BJ (cell line): ENCODE data around the gene BCDIN3D. TPM values are rescaled to one million over a fixed set of nuclear protein-coding genes. Genes with fewer than 3 reads are reported as not detected.

Experiments used
- CTCF ChIA-PET: fragments of 350-600 bp; formaldehyde crosslinking; extraction: SDS; loops from one replicate; lab custom pipeline; 2021; ENCODE audit warnings: antibody characterized with exemption, inconsistent platforms; lab: Yijun Ruan, JAX
- POLR2A ChIA-PET: fragments of 300-600 bp; sonication (Branson Sonifier 250); formaldehyde crosslinking; extraction: SDS; loops from one replicate; lab custom pipeline; 2021; ENCODE audit warnings: antibody characterized with exemption; lab: Charles Lee
- DNase-seq: peaks from one replicate; pipeline ENCODE4 v3.0.0-alpha.2; 2011; ENCODE audit warnings: low read depth
- H3K27me3 ChIP-seq: 2 replicates; pipeline ENCODE4 v1.6.0; 2011; ENCODE audit warnings: low read length; ENCODE audit not compliant: control insufficient read depth, insufficient read depth
- H3K36me3 ChIP-seq: 2 replicates; pipeline ENCODE4 v1.5.1; 2011; ENCODE audit warnings: low read length; ENCODE audit not compliant: control insufficient read depth, insufficient read depth
- H3K4me3 ChIP-seq: 2 replicates; pipeline ENCODE4 v1.5.1; 2011; ENCODE audit warnings: low read depth, mild to moderate bottlenecking, control low read depth, low read length
- polyA plus RNA-seq: library from polyadenylated mRNA; depleted of rRNA; stranded (reverse); fragments of >200 nt; gene quantifications from 2 replicates; pipeline ENCODE4 v1.2.3, GENCODE V29; 2011
- TF ChIP-seq, protein P1 (sequence below): IDR thresholded peaks from 2 replicates; pipeline ENCODE4 v1.5.1; 2011; ENCODE audit warnings: low read depth, mild to moderate bottlenecking, control low read depth, inconsistent platforms, low read length, moderate library complexity; ENCODE audit not compliant: insufficient read depth

Gene BCDIN3D
- polyA plus RNA-seq, 1 experiment = 2.6 TPM

DNA sequence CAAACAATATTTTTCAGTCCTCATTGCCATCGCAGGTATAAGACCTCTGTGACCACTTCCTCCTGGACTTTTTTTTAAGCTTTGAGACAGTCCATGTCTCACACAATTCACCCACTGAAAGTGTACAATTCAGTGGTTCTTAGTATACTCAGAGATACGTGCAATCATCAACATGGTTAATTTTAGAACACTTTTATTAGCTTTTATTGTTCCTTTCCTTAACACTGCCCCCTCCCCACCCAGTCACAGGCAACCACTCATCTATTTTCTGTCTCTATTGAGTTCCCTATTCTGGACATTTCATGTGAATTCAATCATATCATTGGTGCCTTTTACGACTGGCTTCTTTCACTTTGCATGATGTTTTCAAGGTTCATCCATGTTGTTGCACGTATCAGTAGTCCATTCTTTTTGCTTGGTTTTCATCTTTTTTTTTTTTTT lies 30.9 kb downstream of the BCDIN3D start:
- POLR2A ChIA-PET = no interaction called here
- Histone ChIP-seq H3K36me3 (peaks cover 5% of the 10 kb centered on the region), H3K27me3 (no peaks in the 10 kb centered on the region), H3K4me3 (no peak overlapping the region)
- TF ChIP-seq, protein P1, sequence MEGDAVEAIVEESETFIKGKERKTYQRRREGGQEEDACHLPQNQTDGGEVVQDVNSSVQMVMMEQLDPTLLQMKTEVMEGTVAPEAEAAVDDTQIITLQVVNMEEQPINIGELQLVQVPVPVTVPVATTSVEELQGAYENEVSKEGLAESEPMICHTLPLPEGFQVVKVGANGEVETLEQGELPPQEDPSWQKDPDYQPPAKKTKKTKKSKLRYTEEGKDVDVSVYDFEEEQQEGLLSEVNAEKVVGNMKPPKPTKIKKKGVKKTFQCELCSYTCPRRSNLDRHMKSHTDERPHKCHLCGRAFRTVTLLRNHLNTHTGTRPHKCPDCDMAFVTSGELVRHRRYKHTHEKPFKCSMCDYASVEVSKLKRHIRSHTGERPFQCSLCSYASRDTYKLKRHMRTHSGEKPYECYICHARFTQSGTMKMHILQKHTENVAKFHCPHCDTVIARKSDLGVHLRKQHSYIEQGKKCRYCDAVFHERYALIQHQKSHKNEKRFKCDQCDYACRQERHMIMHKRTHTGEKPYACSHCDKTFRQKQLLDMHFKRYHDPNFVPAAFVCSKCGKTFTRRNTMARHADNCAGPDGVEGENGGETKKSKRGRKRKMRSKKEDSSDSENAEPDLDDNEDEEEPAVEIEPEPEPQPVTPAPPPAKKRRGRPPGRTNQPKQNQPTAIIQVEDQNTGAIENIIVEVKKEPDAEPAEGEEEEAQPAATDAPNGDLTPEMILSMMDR = no peak
- DNase-seq = no peak
- CTCF ChIA-PET = interaction anchor here (0.7 to 2.3 kb wide), 2 partner anchors 16 to 34 kb away, joined by 3 to 8 read pairs; no protein-coding TSS in a partner anchor

DNA sequence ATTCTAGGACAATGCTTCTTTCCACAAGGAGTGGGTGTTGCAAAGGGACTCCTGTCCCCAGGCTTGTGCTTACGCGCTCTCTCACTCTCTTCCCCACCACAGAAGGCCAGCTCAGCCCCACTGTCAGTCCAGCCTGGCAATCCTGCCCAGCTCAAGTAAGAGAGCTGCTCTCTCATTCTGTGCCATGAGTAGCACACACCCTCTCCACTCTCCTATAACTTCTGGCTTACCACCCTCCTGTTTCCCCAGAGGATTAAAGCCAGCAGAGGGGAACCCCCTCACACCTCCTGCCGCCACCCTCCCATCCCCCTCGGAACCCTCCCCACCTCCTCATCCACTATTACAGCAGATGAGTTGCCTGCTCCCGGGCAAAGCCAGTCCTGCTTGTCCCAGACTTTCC lies 31.8 kb downstream of the BCDIN3D start:
- Histone ChIP-seq H3K4me3 (no peak overlapping the region), H3K27me3 (no peaks in the 10 kb centered on the region), H3K36me3 (peaks cover 5% of the 10 kb centered on the region)
- ChIA-PET POLR2A (no interaction called here), CTCF (interaction anchor here (0.6 to 2.3 kb wide), 4 partner anchors 16 to 56 kb away, joined by 3 to 8 read pairs (median 3); no protein-coding TSS in a partner anchor)
- TF ChIP-seq, protein P1 = no peak
- DNase-seq = no peak

DNA sequence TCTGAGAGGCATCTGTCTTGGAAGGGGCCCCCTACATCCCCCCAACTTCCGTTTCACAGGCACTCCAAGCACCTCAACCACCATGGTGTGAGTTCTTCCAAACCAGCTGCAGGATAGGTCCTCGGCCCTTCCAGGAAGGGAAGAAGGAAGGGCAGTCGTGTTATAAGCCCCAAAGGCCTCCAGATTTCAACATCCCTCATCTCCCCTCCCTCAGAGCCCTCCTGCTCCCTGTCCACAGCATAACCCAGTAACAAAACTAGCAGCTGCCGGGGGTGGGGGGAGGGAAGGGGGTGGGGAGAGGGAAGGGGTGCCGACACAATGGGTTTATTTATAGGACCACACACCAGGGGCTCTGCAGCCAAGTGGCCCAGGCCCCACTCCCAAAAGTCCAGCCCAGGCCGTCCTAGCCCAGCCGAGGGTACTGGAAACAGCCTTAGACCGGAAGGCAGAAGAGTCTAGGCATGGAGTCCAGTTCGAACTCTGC lies 33.0 kb downstream of the BCDIN3D start:
- Histone ChIP-seq H3K36me3 (peaks cover 10% of the 10 kb centered on the region), H3K4me3 (no peak overlapping the region), H3K27me3 (no peaks in the 10 kb centered on the region)
- CTCF ChIA-PET = interaction anchor here (2.3 kb wide), 1 partner anchor 32 kb away, joined by 8 read pairs; no protein-coding TSS in a partner anchor
- DNase-seq = no peak
- TF ChIP-seq, protein P1 = no peak
- POLR2A ChIA-PET = no interaction called here

DNA sequence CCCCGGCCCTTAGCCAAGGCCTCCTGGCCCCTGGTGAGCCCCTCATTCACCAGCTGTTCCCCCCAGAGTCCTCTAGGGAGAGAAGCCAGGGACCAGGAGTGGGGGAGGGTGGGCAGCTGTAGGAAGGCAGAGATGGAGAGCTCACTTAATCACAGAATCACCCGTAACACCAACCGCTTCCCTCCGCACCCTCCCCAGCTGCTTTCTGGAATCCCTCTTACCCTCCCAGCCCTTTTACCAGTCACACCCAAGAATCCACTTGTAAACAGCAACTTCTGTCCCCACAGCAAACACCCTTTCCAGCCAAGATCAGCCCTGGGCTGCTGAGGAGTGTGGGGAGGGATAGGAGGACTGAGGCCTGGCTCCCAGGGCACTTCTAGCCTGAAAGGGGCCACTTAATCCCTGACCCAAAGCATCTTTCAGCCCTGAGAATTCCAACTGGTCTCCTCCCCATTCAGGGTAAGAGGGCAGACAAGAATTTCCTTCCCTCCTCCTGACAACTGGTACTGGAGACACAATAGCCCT lies 33.5 kb downstream of the BCDIN3D start:
- no peak for DNase-seq
- Histone ChIP-seq H3K4me3 (no peak overlapping the region), H3K27me3 (no peaks in the 10 kb centered on the region), H3K36me3 (peaks cover 14% of the 10 kb centered on the region)
- ChIA-PET POLR2A (no interaction called here), CTCF (interaction anchor here (1.6 kb wide), 1 partner anchor 7 kb away, joined by 3 read pairs; no protein-coding TSS in a partner anchor)
- TF ChIP-seq, protein P1 = no peak

DNA sequence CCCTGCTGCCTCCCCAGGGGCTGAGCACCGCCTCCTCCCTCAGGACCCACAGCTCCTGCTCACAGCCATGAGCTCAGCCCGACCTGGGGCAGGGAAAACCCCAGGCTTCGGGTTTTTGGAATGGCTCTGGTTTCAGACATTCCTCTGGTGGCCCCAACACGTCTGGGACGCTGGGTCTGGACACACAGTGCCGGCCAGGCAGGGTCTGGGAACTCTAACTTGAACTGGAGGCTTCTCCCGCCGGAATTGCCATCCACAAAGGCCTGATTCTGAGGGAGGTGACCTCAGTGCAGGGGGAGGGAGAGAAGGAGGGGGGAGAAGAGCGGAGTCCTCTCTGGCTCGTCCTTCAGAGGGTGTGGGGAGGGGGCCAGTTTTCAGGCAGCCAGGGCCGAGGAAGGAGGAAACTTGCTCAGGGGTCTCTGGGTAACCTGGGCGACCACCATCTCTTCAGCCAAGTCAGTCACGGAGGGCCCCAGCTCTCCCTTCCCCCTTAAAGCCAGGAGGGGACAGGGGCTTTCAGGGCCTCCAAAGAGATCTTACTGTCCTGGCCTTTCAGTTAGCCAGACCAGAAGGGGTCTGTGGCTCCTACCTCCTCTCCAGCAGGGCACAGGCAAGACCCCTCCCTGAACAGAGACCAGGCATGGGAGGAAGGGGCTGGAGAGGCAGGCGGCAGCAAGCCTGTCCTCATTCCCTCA lies 34.1 kb downstream of the BCDIN3D start:
- ChIA-PET CTCF (interaction anchor here (0.9 to 1.6 kb wide), 2 partner anchors 8 to 11 kb away, joined by 3 to 4 read pairs; no protein-coding TSS in a partner anchor), POLR2A (no interaction called here)
- DNase-seq = no peak
- Histone ChIP-seq H3K4me3 (no peak overlapping the region), H3K27me3 (no peaks in the 10 kb centered on the region), H3K36me3 (peaks cover 18% of the 10 kb centered on the region)
- TF ChIP-seq, protein P1 = no peak
